Measurements from ENCODE around the gene ATG16L2. TPM values are rescaled to one million over a fixed set of nuclear protein-coding genes. Genes with fewer than 3 reads are reported as not detected.

Gene ATG16L2
- total and polyA plus RNA-seq, 9 of the 15 experiments (the other 6 are each of a cell fraction or from before 2014, with no cell fraction given), result 0.18 to 11.2 (median 6.2) TPM

DNA sequence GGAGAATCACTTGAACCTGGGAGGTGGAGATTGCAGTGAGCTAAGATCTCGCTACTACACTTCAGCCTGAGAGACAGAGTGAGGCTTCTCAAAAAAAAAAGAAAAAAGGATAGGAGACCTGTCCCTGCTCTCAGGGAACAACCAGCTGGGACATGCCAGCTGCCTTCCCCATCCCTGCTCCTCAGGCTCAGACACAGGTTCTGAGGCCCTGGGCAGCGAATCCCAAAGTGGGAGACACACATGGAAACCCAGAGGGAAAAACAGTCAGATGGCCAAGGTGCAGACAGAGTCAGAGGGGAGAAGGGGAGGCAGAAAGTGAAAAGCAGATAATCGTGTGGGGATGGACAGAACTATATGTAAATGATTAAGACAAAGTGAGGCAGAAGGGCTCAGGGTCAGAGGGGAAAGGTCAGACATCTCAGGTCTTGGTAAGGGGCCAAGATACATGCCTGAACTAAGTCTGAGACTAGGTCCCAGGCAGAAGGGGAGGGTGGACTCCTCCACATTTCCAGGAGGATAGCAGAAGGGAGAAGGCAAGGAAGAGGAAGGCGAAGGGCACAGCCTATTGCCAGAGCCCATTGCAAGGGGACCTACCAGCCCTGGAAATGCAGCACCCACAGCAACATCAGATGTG is 34.6 kb upstream of the ATG16L2 start:
- BruUV-seq (replicated peaks), result no TSS peak
- ATAC-seq (no peak), DNase-seq (ENCODE audit: extremely low read depth in 1 of 4, low spot score in 3 of 4) (no peak), FAIRE-seq (peak; percentile 29)
- Histone ChIP-seq H3K4me2 (ENCODE audit: insufficient read depth, low read length) (no peak overlapping the region; the same call in 1 of the 2 replicates), H3K27ac (ENCODE audit: extremely low read depth, low read depth, low read length) (no peak overlapping the region), H3K36me3 (ENCODE audit: control insufficient read depth, insufficient read depth, low read length) (peaks cover 6% of the 10 kb centered on the region; the same call in 1 of the 3 replicates), H3K4me1 (replicated peaks in 1 of 2; ENCODE audit: control insufficient read depth in 2 of 2, insufficient read depth in 2 of 2, low read length in 2 of 2) (peaks cover 75 to 83% of the 10 kb centered on the region in 2 experiments), H4K20me1 (replicated peaks; ENCODE audit: control insufficient read depth, insufficient read depth, low read length) (no peaks in the 10 kb centered on the region), H3K27me3 (ENCODE audit: control insufficient read depth in 2 of 2, insufficient read depth in 2 of 2, low read length in 2 of 2) (no peaks in the 10 kb centered on the region), H3K4me3 (no peak overlapping the region), H3K79me2 (ENCODE audit: control insufficient read depth, insufficient read depth, low read length) (peaks cover 11% of the 10 kb centered on the region; the same call in 2 of the 3 replicates), H3K9me1 (ENCODE audit: control insufficient read depth, insufficient read depth, low read length) (peaks cover 3% of the 10 kb centered on the region), H2AFZ (ENCODE audit: low read depth, low read length) (no peak overlapping the region), H3K9ac (ENCODE audit: insufficient read depth in 1 of 2, low read depth in 2 of 2, low read length in 2 of 2) (peak overlapping the region in 1 of 2 experiments; percentile 87; a peak in 1 of 4 replicates), H3K9me3 (replicated peaks; ENCODE audit: control insufficient read depth, insufficient read depth, low read depth, low read length) (no peaks in the 10 kb centered on the region)
- CTCF ChIA-PET (ENCODE audit: low intra/inter-chr PET ratio), result no interaction called here
- peak; percentile 94 for TF ChIP-seq NR2C1 (IDR thresholded peaks at IDR 0.05)
- peak; percentile 91 for TF ChIP-seq NR2C1 (tag; IDR thresholded peaks at IDR 0.05)
- TF ChIP-seq NR2C2 (CRISPR knock-in tag; IDR thresholded peaks at IDR 0.05), result peak; percentile 26; the same call in 1 of the 2 replicates
- peak; percentile 71; the same call in 1 of the 2 replicates for TF ChIP-seq NR2C2 (tag; IDR thresholded peaks at IDR 0.05)
- no peak for TF ChIP-seq ZNF184 (CRISPR knock-in tag; IDR thresholded peaks at IDR 0.05)
- TF ChIP-seq NFIC (IDR thresholded peaks at IDR 0.05), result peak; percentile 66
- TF ChIP-seq YY1 (IDR thresholded peaks at IDR 0.05; ENCODE audit: borderline replicate concordance in 1 of 3, control insufficient read depth in 1 of 3, extremely low read depth in 1 of 3, insufficient read depth in 3 of 3, insufficient read length in 1 of 3, insufficient replicate concordance in 2 of 3, low read depth in 1 of 3, low read length in 2 of 3), result no peak
- TF ChIP-seq, protein P1, sequence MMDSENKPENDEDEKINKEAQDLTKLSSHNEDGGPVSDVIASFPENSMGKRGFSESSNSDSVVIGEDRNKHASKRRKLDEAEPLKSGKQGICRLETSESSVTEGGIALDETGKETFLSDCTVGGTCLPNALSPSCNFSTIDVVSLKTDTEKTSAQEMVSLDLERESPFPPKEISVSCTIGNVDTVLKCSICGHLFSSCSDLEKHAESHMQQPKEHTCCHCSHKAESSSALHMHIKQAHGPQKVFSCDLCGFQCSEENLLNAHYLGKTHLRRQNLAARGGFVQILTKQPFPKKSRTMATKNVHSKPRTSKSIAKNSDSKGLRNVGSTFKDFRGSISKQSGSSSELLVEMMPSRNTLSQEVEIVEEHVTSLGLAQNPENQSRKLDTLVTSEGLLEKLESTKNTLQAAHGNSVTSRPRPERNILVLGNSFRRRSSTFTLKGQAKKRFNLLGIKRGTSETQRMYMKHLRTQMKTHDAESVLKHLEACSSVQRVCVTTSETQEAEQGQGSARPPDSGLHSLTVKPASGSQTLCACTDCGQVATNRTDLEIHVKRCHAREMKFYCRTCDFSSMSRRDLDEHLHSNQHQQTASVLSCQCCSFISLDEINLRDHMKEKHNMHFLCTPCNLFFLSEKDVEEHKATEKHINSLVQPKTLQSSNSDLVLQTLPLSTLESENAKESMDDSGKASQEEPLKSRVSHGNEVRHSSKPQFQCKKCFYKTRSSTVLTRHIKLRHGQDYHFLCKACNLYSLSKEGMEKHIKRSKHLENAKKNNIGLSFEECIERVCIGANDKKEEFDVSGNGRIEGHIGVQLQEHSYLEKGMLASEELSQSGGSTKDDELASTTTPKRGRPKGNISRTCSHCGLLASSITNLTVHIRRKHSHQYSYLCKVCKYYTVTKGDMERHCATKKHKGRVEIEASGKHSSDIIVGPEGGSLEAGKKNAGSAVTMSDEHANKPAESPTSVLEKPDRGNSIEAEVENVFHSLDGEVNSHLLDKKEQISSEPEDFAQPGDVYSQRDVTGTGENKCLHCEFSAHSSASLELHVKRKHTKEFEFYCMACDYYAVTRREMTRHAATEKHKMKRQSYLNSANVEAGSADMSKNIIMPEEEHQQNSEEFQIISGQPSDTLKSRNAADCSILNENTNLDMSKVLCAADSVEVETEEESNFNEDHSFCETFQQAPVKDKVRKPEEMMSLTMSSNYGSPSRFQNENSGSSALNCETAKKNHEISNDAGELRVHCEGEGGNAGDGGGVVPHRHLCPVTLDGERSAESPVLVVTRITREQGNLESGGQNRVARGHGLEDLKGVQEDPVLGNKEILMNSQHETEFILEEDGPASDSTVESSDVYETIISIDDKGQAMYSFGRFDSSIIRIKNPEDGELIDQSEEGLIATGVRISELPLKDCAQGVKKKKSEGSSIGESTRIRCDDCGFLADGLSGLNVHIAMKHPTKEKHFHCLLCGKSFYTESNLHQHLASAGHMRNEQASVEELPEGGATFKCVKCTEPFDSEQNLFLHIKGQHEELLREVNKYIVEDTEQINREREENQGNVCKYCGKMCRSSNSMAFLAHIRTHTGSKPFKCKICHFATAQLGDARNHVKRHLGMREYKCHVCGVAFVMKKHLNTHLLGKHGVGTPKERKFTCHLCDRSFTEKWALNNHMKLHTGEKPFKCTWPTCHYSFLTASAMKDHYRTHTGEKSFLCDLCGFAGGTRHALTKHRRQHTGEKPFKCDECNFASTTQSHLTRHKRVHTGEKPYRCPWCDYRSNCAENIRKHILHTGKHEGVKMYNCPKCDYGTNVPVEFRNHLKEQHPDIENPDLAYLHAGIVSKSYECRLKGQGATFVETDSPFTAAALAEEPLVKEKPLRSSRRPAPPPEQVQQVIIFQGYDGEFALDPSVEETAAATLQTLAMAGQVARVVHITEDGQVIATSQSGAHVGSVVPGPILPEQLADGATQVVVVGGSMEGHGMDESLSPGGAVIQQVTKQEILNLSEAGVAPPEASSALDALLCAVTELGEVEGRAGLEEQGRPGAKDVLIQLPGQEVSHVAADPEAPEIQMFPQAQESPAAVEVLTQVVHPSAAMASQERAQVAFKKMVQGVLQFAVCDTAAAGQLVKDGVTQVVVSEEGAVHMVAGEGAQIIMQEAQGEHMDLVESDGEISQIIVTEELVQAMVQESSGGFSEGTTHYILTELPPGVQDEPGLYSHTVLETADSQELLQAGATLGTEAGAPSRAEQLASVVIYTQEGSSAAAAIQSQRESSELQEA (IDR thresholded peaks at IDR 0.05; ENCODE audit: low read depth), result no peak
- TF ChIP-seq ESRRB (CRISPR knock-in tag; IDR thresholded peaks at IDR 0.05; ENCODE audit: borderline replicate concordance), result no peak
- TF ChIP-seq E2F3 (CRISPR knock-in tag; IDR thresholded peaks at IDR 0.05), result no peak
- TF ChIP-seq CC2D1A (IDR thresholded peaks at IDR 0.05), result 0 out of 2 replicates have a peak, but pooled peaks have one; percentile 7
- no peak for TF ChIP-seq CBFA2T2 (conservative IDR thresholded peaks at IDR 0.05)
- POLR2A ChIA-PET, result interaction anchor here (0.6 to 4.0 kb wide), 5 partner anchors 8 to 347 kb away, joined by 3 to 36 read pairs (median 3); no protein-coding TSS in a partner anchor
- in situ Hi-C loops (cut with MboI), result no loop called here
- intact Hi-C loops (cut with micrococcal nuclease), result loop anchor here (5.0 kb wide), 1 partner anchor 37 kb away; no protein-coding TSS in a partner anchor
- 72% methylated on average over 4 of the region's 4 CpGs for WGBS (ENCODE audit: insufficient coverage, low coverage, missing lambda C conversion rate)

Measured in K562 (cell line).